IgD-negative memory B cell (primary cell): ENCODE data around the gene PTF1A. TPM values are rescaled to one million over a fixed set of nuclear protein-coding genes. Genes with fewer than 3 reads are reported as not detected.

Source experiments
- H3K27ac Mint-ChIP-seq, 3 donors: one replicate each; pipeline ENCODE4 v1.8.0; 2020 to 2022; ENCODE audit warnings: mild to moderate bottlenecking in 3 of 3, mixed read lengths in 3 of 3, moderate library complexity in 1 of 3
- H3K27me3 Mint-ChIP-seq: one replicate; pipeline ENCODE4 v1.8.0; 2021; ENCODE audit warnings: mixed read lengths
- H3K36me3 Mint-ChIP-seq: one replicate; pipeline ENCODE4 v1.8.0; 2020; ENCODE audit warnings: mild to moderate bottlenecking, mixed read lengths
- H3K4me1 Mint-ChIP-seq, 3 donors: one replicate each; pipeline ENCODE4 v1.8.0; 2020 to 2022; ENCODE audit warnings: mixed read lengths in 3 of 3, mild to moderate bottlenecking in 1 of 3
- H3K4me3 Mint-ChIP-seq, 4 donors: one replicate each; pipeline ENCODE4 v1.8.0; 2020 to 2022; ENCODE audit warnings: mild to moderate bottlenecking in 4 of 4, mixed read lengths in 4 of 4, moderate library complexity in 3 of 4
- H3K9me3 Mint-ChIP-seq, 3 donors: one replicate each; pipeline ENCODE4 v1.8.0; 2020 to 2021; ENCODE audit warnings: mixed read lengths in 3 of 3, mild to moderate bottlenecking in 1 of 3
- polyA plus RNA-seq: library from polyadenylated mRNA; unstranded; fragments of 300-500 nt; fragmentation: Illumina TruSeq; gene quantifications from one replicate; pipeline ENCODE4 v1.2.3, GENCODE V29; 2021

The PTF1A gene
- polyA plus RNA-seq, 1 donor from 2014 or later = not detected

DNA sequence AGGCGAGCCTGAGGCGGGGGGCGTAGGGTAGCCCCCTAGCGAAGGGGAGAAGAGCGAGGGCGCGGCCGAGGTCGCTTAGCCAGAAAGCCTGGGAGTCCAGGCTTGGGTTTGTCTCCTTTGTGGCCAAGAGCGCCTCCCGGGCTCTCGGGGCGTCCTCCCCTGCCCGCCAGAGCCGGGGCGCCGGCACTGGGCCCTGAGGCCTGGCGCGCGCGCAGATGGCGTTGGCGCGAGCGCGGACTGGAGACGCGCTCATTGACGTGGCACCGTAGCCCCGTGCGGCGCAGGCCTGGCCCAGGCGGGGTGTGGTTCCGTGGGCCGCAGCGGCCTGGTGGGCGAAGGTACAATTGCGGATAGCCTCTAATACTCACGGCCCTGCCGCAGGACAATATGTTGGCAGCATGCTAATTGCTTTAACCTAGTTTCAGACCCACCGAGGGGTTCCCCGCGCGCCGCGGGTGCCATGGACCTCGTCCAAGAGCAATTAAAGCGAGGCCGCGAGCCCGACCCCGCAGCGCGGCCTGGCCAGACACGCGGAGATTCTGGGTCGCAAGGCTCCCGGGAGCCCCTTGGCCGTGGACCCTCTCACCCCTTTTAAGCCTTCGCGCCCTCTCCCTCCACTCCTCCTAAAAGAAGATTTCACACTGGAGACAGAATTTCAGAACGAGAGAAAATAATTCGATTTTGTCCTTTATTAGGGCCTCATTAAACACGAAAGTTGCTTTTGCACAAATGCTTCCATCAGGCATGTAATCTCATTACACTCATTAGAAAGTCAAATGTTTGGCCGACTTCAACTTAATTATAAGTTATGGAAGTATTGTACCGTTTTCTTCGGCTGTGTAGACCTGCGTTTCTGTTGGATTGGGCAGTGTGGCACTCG lies 3.1 kb downstream of the PTF1A start:
- H3K4me1 Mint-ChIP-seq = peaks cover 0 to 3% (median 1%) of the 10 kb centered on the region in 3 donors
- H3K27me3 Mint-ChIP-seq = peaks cover 60% of the 10 kb centered on the region
- no peaks in the 10 kb centered on the region for H3K9me3 Mint-ChIP-seq
- H3K27ac Mint-ChIP-seq = peak overlapping the region in 1 of 3 donors; percentile 51
- H3K4me3 Mint-ChIP-seq = no peak overlapping the region
- no peaks in the 10 kb centered on the region for H3K36me3 Mint-ChIP-seq

DNA sequence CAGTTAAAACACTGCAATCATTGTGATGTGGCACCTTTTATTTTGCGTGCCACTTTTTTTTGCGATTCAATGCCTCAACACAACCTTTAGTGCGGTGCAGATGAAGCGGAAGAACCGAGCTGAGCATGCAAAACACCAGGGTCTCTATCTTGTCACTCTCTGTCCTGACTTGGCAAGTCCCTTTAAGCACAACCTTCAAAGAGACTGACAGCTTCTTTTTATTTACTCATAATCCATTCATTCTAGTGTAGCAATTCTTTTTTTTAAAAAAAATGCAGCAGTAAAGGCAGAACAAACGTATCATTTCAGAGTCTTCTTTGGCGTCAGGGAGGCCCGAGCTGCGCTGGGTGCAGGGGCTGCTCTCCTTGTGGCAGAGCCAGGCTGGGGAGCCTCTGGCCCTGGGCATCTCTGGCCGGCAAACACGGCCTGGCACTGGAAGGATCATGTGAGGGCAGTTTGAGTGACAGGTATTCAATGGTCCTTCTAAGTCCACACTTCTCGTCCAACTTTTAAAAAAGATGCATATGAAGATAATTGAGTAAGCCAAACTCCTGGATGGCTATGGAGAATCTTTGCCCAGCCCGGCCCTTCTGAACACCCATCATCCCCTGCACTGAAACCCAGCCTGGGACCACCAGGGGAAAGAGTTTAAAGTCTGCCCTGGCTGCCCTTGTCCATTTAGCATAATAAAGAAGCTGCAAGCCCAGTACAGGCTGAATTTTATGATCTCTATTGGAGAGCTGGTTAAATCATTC lies 3.9 kb downstream of the PTF1A start:
- Mint-ChIP-seq H3K4me1 (peaks cover 0 to 2% (median 1%) of the 10 kb centered on the region in 3 donors), H3K27me3 (peaks cover 58% of the 10 kb centered on the region), H3K27ac (peak overlapping the region in 1 of 3 donors; percentile 51), H3K36me3 (no peaks in the 10 kb centered on the region), H3K4me3 (no peak overlapping the region), H3K9me3 (no peaks in the 10 kb centered on the region)

DNA sequence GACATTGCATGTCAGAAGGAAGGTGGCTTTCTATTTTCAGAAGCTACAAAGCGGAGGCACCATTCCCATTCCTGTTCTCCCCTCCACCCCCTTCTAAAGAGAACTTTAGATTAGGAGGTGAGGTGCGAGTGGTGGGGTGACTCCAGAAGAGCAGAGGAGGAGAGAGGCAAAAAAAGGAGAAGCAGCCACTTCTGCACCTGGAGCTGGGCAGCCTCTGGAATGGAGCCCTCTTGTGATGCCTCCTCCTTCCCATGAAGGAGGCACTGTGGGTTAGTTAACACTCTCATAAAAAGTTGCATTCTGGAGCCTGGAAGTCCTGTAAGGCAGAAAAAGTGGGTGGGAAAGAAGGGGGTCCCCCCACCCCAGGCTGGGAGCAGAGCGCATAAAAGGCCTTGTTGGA lies 4.8 kb downstream of the PTF1A start:
- H3K9me3 Mint-ChIP-seq = no peaks in the 10 kb centered on the region
- no peaks in the 10 kb centered on the region for H3K36me3 Mint-ChIP-seq
- H3K27me3 Mint-ChIP-seq = peaks cover 55% of the 10 kb centered on the region
- H3K4me3 Mint-ChIP-seq = no peak overlapping the region
- peaks cover 0 to 1% (median 1%) of the 10 kb centered on the region in 3 donors for H3K4me1 Mint-ChIP-seq
- no peak overlapping the region for H3K27ac Mint-ChIP-seq

DNA sequence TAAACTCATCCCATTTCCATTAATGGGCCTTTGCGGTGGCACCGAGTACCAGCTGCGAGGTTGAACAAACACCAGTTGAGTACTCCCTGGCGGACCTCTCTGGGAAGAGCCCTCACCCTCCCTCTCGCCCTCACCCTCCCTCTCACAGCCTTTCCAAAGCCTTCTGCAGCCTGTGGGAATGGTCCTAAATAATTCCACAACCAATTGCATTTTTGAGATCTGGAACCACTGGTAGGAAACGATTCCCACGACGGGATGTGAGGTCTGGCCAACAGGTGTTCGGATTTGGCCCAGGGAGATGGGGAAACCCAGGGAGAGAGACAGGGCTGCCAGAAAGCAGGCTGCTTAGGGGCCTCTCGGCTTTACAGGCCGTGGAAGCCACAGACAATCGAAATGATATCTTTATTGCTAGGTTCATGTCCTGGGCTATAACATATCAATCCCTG lies 5.3 kb downstream of the PTF1A start:
- H3K27ac Mint-ChIP-seq = no peak overlapping the region
- H3K9me3 Mint-ChIP-seq = no peaks in the 10 kb centered on the region
- H3K27me3 Mint-ChIP-seq = peaks cover 59% of the 10 kb centered on the region
- peaks cover 0 to 1% (median 1%) of the 10 kb centered on the region in 3 donors for H3K4me1 Mint-ChIP-seq
- no peaks in the 10 kb centered on the region for H3K36me3 Mint-ChIP-seq
- no peak overlapping the region for H3K4me3 Mint-ChIP-seq

DNA sequence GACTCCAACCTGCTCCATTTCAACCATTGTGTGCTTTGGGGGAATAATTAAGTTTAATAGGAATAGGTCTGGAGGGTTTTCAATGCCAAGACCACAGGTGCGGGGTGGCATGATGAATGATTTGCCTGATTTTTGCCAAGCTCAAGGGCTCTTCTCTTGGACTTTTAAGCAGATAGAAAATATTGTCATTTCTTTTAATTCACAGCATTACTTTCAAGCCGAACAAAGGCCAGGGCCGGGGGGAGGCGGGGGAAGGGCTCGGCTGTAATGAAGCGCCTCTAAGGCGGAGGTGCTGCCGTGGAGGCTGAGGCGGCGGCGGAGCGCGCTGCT lies 6.5 kb downstream of the PTF1A start:
- Mint-ChIP-seq H3K4me3 (peak overlapping the region in 1 of 4 donors; percentile 39), H3K36me3 (no peaks in the 10 kb centered on the region), H3K27me3 (peaks cover 60% of the 10 kb centered on the region), H3K27ac (peak overlapping the region in 1 of 3 donors; percentile 67), H3K4me1 (peaks cover 0 to 1% (median under 1%) of the 10 kb centered on the region in 3 donors), H3K9me3 (no peaks in the 10 kb centered on the region)

DNA sequence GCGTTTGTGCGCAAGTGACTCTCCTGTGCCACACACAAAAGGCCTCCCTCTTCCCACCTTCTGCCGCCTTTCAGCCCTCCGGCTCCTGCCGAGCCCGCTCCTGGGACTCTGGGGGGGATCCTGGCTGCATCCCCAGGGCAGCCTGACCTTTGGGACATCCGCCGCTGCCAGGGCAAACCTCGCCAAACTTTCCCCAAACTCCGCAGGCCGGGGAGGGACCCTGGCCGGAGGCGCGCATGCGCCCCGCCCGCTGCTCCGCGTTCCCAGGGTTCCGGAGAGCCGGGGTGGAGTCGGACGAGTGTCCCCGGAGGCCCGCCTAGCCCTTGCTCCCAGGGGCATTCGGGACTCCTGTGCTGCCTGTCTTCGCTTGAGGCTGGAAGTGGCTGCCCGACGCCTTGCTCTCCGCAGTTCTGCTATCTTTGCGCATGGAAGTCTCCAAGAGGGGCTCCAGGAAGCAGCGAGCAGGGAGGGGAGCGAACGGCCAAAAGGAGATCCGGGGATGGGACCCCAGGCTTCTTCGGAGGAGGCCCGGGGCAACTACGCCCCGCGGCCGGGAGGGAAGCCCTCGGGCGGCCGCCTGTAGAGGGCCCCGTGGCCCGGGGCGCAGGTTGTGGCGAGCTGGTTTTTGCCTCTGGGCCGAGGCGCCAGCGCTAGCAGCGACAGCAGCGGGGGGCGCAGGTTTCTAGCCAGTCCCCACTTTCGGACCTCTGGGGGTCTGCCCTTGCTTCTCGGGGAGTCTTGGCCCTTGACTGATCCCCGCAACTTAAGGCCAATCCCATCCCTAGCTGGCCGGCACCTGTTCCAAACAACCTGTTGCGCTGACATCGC lies 7.0 kb downstream of the PTF1A start:
- no peaks in the 10 kb centered on the region for H3K36me3 Mint-ChIP-seq
- no peaks in the 10 kb centered on the region for H3K4me1 Mint-ChIP-seq
- H3K4me3 Mint-ChIP-seq = no peak overlapping the region
- peaks cover 64% of the 10 kb centered on the region for H3K27me3 Mint-ChIP-seq
- H3K9me3 Mint-ChIP-seq = no peaks in the 10 kb centered on the region
- H3K27ac Mint-ChIP-seq = no peak overlapping the region

DNA sequence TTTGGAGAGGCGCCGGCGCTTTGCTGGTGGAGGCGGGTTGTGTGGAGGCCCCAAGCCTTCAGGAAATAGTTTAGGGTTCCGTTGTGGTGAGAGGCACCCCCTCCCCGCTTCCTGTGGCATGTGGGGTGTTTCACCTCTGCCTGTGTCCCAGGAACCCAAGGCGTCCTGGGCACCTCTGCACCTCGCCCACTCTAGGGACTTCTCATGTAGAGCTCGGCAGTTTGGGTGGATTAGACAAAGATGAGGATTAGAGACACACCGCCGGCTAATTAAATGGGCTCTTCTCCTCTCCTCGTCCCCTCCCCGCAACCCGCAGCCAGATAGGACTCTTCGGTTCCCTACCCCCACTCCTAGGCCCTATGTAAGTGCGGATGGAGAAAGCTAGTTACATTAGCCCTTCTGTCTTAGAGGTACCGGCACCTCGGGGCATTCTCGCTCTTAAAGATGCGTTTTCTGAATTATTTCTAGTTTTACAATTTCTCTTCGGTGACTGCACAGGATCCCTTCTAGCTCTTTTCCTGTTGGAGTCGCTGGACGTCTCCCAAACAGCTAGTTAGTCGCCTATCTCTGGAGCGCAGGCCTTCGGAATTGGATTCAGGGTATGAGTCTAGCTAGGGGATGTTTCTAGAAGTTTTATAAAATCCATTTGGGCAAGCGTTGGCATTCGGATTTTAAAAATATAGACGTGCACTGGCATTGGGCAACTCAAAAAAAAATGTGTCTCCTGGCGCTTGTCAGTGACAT lies 7.8 kb downstream of the PTF1A start:
- Mint-ChIP-seq H3K4me3 (peak overlapping the region in 1 of 4 donors; percentile 75), H3K36me3 (no peaks in the 10 kb centered on the region), H3K9me3 (no peaks in the 10 kb centered on the region), H3K27ac (peak overlapping the region in 1 of 3 donors; percentile 76), H3K4me1 (no peaks in the 10 kb centered on the region), H3K27me3 (peaks cover 63% of the 10 kb centered on the region)

DNA sequence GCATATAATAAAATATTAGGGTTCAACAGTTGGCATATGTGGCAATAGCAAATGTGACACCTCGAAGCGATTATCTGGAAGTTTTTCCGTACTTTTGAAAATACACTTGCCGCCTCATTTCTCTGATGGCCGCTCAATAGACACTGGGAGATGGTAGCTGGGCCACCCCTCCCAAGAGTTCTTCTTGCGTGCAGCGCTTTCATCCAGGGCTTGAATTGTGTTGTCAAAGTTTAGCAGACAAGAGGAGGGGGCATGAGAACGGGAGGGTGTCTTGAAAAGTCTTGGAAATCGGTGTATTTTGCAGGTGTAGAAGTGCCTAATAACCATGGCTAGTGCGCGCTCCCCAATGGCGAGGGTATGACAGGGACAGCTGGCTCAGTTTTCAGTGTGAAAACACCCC lies 8.5 kb downstream of the PTF1A start:
- H3K27me3 Mint-ChIP-seq = peaks cover 59% of the 10 kb centered on the region
- H3K9me3 Mint-ChIP-seq = no peaks in the 10 kb centered on the region
- no peaks in the 10 kb centered on the region for H3K4me1 Mint-ChIP-seq
- no peak overlapping the region for H3K4me3 Mint-ChIP-seq
- no peaks in the 10 kb centered on the region for H3K36me3 Mint-ChIP-seq
- H3K27ac Mint-ChIP-seq = peak overlapping the region in 1 of 3 donors; percentile 67

DNA sequence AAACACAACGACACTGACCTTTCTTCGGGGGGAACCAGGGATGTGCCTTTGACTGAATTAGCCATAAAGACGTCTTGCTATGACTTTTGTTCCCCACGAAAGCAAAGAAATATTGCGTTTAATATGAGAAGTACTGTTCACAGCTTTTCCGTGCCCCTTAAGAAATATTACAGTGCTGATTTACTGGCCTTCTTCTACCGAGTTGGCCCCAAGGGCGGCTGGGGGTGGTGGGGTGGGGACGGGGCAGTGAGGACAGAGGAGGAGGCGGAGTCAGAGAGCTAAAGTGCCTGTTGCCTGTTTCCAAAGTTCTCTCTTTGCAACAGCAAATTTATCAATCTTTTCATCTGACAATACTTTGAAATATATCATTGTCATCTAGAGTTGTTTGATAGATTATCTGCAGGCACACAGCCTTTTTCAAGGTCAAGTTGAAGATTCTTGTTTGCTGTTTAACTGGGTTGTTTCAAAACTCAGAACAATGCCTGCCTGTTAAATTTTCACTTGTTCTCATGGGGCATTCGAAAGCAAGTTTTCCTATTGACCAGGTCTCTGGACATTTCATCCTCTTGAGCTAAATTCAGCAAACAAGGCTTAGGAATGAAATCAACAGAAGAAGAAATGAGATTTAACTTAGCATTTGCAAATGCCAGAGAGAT lies 9.0 kb downstream of the PTF1A start:
- Mint-ChIP-seq H3K9me3 (no peaks in the 10 kb centered on the region), H3K36me3 (no peaks in the 10 kb centered on the region), H3K4me3 (no peak overlapping the region), H3K27ac (peak overlapping the region in 1 of 3 donors; percentile 67), H3K27me3 (peaks cover 54% of the 10 kb centered on the region), H3K4me1 (no peaks in the 10 kb centered on the region)

DNA sequence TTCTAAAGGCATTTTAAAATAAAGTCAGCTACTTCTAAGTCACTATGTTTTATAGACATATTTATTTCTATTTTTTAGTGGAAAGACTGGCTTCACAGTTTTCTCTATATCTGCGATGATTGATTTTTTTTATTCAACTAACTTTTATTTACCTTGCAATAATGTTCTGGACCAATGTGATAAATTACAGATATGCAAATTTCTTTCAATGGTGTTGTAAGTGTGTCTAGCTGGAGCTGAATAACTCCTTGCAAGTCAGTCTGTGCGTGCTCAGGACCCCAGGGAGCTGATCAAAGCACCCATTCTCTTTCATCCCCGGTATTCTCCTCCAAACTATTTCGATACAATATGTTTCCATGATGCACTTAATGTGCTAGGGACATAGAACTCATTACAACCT lies 9.7 kb downstream of the PTF1A start:
- no peaks in the 10 kb centered on the region for H3K4me1 Mint-ChIP-seq
- H3K36me3 Mint-ChIP-seq = no peaks in the 10 kb centered on the region
- peaks cover 47% of the 10 kb centered on the region for H3K27me3 Mint-ChIP-seq
- H3K27ac Mint-ChIP-seq = no peak overlapping the region
- no peaks in the 10 kb centered on the region for H3K9me3 Mint-ChIP-seq
- H3K4me3 Mint-ChIP-seq = no peak overlapping the region

DNA sequence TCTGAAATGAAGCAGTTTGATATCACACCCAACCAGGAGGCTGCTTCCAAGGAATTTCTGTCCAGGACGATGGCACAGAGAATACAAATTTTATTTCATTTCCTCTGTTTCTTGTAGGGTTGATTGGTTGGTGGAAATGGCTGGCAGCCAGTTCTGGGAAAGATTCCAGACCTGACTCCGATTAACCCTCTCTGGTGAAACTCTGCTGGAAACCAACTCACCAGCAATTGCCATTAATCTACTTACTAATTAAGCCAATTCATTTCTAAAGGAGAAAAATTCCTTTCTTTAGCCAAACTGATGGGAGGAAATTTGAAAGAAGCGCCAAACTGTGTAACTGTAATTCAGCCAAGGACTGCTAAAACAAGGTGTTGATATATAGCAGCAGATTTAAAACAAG lies 10.7 kb downstream of the PTF1A start:
- H3K4me1 Mint-ChIP-seq = no peaks in the 10 kb centered on the region
- no peak overlapping the region for H3K27ac Mint-ChIP-seq
- H3K4me3 Mint-ChIP-seq = no peak overlapping the region
- no peaks in the 10 kb centered on the region for H3K36me3 Mint-ChIP-seq
- H3K9me3 Mint-ChIP-seq = no peaks in the 10 kb centered on the region
- H3K27me3 Mint-ChIP-seq = peaks cover 41% of the 10 kb centered on the region

DNA sequence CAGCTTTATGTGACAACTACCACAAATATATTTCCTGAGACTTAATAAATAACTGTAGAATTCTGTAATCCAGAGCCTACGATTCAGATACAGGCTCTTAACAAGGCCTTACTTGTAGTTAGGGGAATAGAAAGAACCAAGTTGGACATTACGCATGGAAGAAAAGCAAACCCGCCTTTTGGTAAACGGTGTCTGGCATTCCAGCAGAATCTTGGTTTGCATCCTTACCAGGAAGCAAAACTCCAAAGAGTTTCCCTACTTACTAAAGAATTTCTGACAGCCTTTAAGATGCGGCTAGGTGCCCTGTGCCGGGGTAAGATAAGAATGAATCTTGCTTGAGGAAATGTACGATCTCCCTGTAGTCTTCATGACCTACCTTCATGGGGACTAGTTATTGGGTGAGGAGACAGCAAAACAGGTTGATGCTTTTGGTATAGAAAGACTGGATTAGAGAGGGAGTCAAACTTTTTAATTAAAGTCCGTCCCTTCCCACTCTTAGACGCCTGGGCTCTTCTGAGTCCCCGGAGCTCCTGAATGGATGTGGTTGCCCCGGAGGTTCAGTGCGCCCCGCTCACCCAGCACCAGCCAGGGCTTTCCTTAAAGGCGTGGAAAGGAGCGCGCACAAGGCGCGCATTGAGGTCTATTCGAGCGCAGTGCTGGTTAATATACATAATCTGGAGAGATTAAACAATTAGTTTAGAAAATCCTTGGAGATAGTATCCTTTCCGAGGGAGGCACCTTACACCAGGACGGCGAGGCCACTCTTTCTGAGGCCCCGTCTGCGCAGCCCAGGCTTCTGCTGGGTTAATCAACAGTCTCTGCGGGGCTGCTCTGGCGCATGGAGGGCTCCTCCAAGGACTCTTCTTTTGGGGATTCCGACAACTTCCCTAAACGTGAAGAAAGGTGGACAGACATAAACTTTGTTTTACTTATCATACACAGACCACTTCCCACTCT lies 11.5 kb downstream of the PTF1A start:
- no peaks in the 10 kb centered on the region for H3K36me3 Mint-ChIP-seq
- no peak overlapping the region for H3K27ac Mint-ChIP-seq
- no peaks in the 10 kb centered on the region for H3K4me1 Mint-ChIP-seq
- no peak overlapping the region for H3K4me3 Mint-ChIP-seq
- H3K9me3 Mint-ChIP-seq = no peaks in the 10 kb centered on the region
- H3K27me3 Mint-ChIP-seq = peaks cover 32% of the 10 kb centered on the region

DNA sequence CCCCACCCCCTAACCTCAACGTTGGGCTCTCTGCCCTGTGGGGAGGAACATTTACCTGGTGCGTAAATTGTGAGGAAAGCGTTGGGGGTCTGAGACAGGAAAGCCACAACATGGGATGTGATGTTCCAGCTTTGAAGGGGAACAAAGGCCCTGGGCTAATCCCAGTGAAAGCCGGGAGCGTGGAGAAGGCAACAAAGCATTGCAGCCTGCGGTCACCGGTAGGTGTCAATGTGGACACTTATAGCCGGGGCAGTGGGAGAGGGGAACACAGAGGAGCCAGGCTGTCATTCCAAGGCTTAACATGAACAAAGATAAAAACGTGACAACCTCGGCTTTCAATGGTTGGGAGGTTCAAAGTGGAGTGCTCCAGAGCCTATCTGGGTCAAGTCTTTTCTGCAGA lies 12.7 kb downstream of the PTF1A start:
- H3K4me1 Mint-ChIP-seq = no peaks in the 10 kb centered on the region
- H3K36me3 Mint-ChIP-seq = no peaks in the 10 kb centered on the region
- no peaks in the 10 kb centered on the region for H3K9me3 Mint-ChIP-seq
- no peak overlapping the region for H3K4me3 Mint-ChIP-seq
- H3K27me3 Mint-ChIP-seq = peaks cover 37% of the 10 kb centered on the region
- no peak overlapping the region for H3K27ac Mint-ChIP-seq
